Gastroesophageal sphincter (tissue), 4 donors: Measurements from ENCODE around the gene TOP1. TPM values are rescaled to one million over a fixed set of nuclear protein-coding genes. Genes with fewer than 3 reads are reported as not detected.

Source experiments
- ATAC-seq: fragments of 150-250 bp; one replicate; pipeline ENCODE4 v1.9.1; 2016; ENCODE audit warnings: mild to moderate bottlenecking, moderate library complexity
- H3K27ac ChIP-seq, 4 donors: fragments of 200-600 bp; sonication (generic) in 3 of 4; 1 replicate in 3 of 4; 2 replicates in 1 of 4; pipeline ENCODE4 v1.5.1; 2016 to 2019
- H3K27me3 ChIP-seq: fragments of 200-600 bp; sonication (generic); one replicate; pipeline ENCODE4 v1.5.1; 2019
- H3K36me3 ChIP-seq, 2 donors: fragments of 200-600 bp; sonication (generic); one replicate each; pipeline ENCODE4 v1.5.1; 2019; ENCODE audit warnings: control low read depth in 1 of 2
- H3K4me1 ChIP-seq, 3 donors: fragments of 200-600 bp; sonication (generic); 1 replicate in 2 of 3; 2 replicates in 1 of 3; pipeline ENCODE4 v1.5.1; 2016 to 2019; ENCODE audit warnings: control low read depth in 2 of 3
- H3K4me3 ChIP-seq, 2 donors: fragments of 200-600 bp; sonication (generic); one replicate each; pipeline ENCODE4 v1.5.1; 2019; ENCODE audit warnings: mild to moderate bottlenecking in 1 of 2, moderate library complexity in 1 of 2
- H3K9me3 ChIP-seq, 3 donors: fragments of 200-600 bp; sonication (generic); one replicate each; pipeline ENCODE4 v1.5.1; 2017 to 2019; ENCODE audit warnings: control low read depth in 2 of 3
- EP300 ChIP-seq: sonication (generic); formaldehyde crosslinking; IDR thresholded peaks from one replicate; pipeline ENCODE4 v1.6.1; 2017; ENCODE audit warnings: antibody characterized with exemption, mild to moderate bottlenecking
- POLR2A ChIP-seq, 2 donors: fragments of 450-650 bp; IDR thresholded peaks; one replicate each; pipeline ENCODE4 v1.6.1; 2017; ENCODE audit warnings: antibody characterized with exemption in 2 of 2, mild to moderate bottlenecking in 2 of 2, moderate library complexity in 1 of 2
- POLR2AphosphoS5 ChIP-seq: sonication (generic); formaldehyde crosslinking; IDR thresholded peaks from one replicate; pipeline ENCODE4 v1.6.1; 2017; ENCODE audit warnings: antibody characterized with exemption
- WGBS, 2 donors: methylation state at CpG; one replicate each; pipeline ENCODE4 v1.1.5; 2018; ENCODE audit warnings: low coverage in 1 of 2; 5-methylcytosine and 5-hydroxymethylcytosine counted together
- total RNA-seq, 4 donors: library from RNA; depleted of rRNA; stranded (reverse); fragments of >200 nt; gene quantifications; one replicate each; pipeline ENCODE4 v1.1.0, GENCODE V29; 2016
- TF ChIP-seq, protein P1 (sequence below), 4 experiments: fragments of 200-600 bp in 2 of 4; fragments of 450-650 bp in 2 of 4; sonication (generic) in 1 of 4; IDR thresholded peaks; one replicate each; pipeline ENCODE4 v1.5.1; 2017 to 2019; ENCODE audit warnings: antibody characterized with exemption in 4 of 4, mild to moderate bottlenecking in 2 of 4, moderate library complexity in 2 of 4

The TOP1 gene
- total RNA-seq, 4 donors from 2014 or later, result 22.0 to 31.6 (median 28.8) TPM

DNA sequence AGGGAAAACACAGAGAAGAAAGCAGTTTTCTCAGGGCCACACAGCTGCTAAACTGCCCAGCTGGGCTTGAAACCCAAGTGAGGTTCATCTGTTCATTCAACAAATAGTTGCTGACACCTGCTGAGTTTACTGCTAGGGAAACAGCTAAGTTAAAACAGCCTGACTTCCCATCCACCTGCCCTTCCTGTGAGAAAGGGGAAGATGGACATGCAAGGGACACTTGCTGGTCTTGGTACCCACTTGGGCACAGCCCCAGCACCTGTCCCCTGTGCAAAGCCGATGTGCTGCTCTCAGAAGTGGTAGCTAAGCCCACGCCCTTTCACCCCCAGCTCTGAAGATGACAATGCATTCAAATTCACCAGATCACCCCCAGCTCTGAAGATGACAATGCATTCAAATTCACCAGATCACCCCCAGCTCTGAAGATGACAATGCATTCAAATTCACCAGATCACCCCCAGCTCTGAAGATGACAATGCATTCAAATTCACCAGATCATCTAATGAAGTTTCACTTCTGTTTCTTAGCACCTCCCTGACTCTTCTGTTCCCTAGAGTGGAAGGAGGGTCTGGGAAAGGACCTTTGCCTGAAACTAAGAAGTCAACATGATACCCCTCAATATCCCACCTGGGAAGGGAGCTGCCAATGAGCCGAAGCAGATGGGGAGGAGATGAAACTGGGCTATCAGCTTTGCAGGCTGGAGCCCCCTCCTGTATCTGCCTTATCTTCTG is 46.0 kb upstream of the TOP1 start:
- H3K4me3 ChIP-seq, result no peak overlapping the region
- no peaks in the 10 kb centered on the region for H3K36me3 ChIP-seq
- no peak for ATAC-seq
- no peaks in the 10 kb centered on the region for H3K27me3 ChIP-seq
- peaks cover 0 to 13% (median 0%) of the 10 kb centered on the region in 3 donors for H3K9me3 ChIP-seq
- H3K27ac ChIP-seq, result no peak overlapping the region
- TF ChIP-seq POLR2AphosphoS5, result no peak
- TF ChIP-seq, protein P1, sequence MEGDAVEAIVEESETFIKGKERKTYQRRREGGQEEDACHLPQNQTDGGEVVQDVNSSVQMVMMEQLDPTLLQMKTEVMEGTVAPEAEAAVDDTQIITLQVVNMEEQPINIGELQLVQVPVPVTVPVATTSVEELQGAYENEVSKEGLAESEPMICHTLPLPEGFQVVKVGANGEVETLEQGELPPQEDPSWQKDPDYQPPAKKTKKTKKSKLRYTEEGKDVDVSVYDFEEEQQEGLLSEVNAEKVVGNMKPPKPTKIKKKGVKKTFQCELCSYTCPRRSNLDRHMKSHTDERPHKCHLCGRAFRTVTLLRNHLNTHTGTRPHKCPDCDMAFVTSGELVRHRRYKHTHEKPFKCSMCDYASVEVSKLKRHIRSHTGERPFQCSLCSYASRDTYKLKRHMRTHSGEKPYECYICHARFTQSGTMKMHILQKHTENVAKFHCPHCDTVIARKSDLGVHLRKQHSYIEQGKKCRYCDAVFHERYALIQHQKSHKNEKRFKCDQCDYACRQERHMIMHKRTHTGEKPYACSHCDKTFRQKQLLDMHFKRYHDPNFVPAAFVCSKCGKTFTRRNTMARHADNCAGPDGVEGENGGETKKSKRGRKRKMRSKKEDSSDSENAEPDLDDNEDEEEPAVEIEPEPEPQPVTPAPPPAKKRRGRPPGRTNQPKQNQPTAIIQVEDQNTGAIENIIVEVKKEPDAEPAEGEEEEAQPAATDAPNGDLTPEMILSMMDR (IDR thresholded peaks at IDR 0.05), result no peak
- no peak for TF ChIP-seq POLR2A (IDR thresholded peaks at IDR 0.05)
- no peak for TF ChIP-seq EP300
- H3K4me1 ChIP-seq, result no peaks in the 10 kb centered on the region
- WGBS, 2 donors, result 83% methylated on average over 1 of the region's 3 CpGs; no CpG with 5 or more reads in 1 of the 2 donors

DNA sequence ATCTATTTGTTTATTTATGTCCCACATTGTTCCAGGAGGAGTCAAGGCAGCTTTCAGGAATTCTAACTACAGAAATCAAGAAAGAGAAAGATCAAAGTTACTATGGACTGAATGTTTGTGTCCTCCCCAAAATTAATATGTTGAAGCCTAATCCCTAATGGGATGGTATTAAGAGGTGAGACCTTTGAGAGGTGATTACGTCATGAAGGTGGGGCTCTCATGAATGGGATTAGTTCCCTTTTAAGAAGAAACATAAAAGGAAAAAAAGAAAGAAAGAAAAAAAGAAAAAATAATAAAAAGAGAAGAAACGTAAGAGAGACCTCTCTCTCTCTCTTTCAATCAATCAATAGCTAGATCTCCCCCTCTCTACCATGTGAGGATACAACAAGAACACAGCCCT is 44.7 kb upstream of the TOP1 start:
- Histone ChIP-seq H3K4me1 (no peaks in the 10 kb centered on the region), H3K9me3 (no peaks in the 10 kb centered on the region), H3K36me3 (no peaks in the 10 kb centered on the region), H3K4me3 (no peak overlapping the region), H3K27me3 (no peaks in the 10 kb centered on the region), H3K27ac (no peak overlapping the region)
- 75 to 90% methylated on average over 2 of the region's 2 CpGs for WGBS, 2 donors
- TF ChIP-seq POLR2AphosphoS5 (no peak), POLR2A (IDR thresholded peaks at IDR 0.05) (no peak), EP300 (no peak)
- TF ChIP-seq, protein P1 (IDR thresholded peaks at IDR 0.05), result no peak
- no peak for ATAC-seq

DNA sequence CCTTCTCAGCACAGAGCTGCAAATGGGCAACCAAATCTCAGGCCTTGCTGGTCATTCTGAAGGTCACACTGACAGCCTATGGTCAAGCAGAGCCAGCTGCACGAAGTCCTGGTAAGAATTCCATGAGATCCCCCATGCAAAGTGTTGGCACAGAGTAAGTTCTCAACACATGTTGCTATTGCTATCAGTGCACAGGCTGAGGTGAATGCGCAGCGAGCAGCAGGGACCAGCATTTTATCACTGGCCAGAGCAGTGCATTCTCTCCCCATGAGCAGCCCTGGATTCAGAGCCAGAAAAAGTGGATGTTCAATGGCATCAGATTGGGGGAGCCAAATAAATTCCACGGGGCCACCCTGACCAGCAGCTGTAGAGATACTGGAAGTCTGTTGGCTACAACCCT is 44.1 kb upstream of the TOP1 start:
- no peaks in the 10 kb centered on the region for H3K27me3 ChIP-seq
- H3K9me3 ChIP-seq, result no peaks in the 10 kb centered on the region
- TF ChIP-seq EP300 (no peak), POLR2A (IDR thresholded peaks at IDR 0.05) (no peak), POLR2AphosphoS5 (no peak)
- TF ChIP-seq, protein P1 (IDR thresholded peaks at IDR 0.05), result no peak
- H3K27ac ChIP-seq, result no peak overlapping the region
- H3K4me1 ChIP-seq, result no peaks in the 10 kb centered on the region
- no peak overlapping the region for H3K4me3 ChIP-seq
- WGBS, 2 donors, result 83 to 94% methylated on average over 1 to 3 of the region's 4 CpGs
- H3K36me3 ChIP-seq, result no peaks in the 10 kb centered on the region
- no peak for ATAC-seq

DNA sequence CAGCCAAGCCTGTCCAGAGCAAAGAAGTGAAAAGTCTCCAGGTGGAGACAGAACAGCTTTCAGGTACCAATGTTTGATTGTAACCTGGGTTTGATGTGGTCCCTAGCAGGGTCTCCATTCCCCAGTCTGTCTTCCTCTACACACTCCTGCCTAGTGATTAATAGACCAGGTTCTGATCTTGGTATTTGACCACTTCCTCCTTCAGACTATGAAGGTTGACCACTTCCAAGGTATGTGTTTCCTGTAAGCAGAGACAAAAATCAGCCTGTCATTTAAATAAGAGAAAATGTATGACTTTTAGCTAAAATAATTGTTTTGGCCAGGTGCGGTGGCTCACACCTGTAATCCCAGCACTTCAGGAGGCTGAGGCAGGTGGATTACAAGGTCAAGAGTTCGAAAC is 41.8 kb upstream of the TOP1 start:
- no peaks in the 10 kb centered on the region for H3K27me3 ChIP-seq
- H3K9me3 ChIP-seq, result no peaks in the 10 kb centered on the region
- H3K4me3 ChIP-seq, result no peak overlapping the region
- ATAC-seq, result no peak
- H3K4me1 ChIP-seq, result peaks cover 0 to 13% (median 3%) of the 10 kb centered on the region in 3 donors
- TF ChIP-seq POLR2A (IDR thresholded peaks at IDR 0.05) (no peak), EP300 (no peak), POLR2AphosphoS5 (no peak)
- TF ChIP-seq, protein P1 (IDR thresholded peaks at IDR 0.05), result no peak
- WGBS, 2 donors, result 94% methylated on average over 2 of the region's 2 CpGs; no CpG with 5 or more reads in 1 of the 2 donors
- no peaks in the 10 kb centered on the region for H3K36me3 ChIP-seq
- no peak overlapping the region for H3K27ac ChIP-seq

DNA sequence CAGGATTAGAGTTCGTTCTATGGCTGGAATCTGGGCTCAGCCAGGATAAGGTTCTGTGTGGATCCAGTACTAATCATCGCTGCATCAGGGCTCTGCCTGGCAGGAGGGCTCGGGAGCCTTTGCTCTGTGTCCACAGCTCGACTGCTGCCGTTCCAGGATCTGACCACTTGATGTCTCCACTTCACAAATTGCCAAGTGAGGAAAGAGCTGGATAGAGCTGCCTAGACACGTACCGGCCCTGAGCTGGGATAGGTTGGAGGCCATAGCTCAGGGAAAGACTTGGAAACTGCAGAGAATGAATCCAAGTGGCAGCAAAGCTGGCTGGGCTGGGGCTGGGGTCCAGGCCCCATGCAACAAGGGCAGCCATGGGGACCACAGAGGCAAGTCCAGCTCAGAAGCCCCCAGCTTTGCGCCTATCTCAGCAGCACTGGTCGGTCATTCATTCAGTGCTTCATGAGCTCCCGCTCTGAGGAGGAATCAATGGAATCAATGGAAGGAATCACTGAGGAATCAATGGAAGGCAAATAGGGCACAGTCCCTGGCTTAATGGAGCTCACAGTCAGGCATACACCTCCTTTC is 38.0 kb upstream of the TOP1 start:
- WGBS, 2 donors, result 1% methylated on average over 7 of the region's 10 CpGs; no CpG with 5 or more reads in 1 of the 2 donors
- Histone ChIP-seq H3K27ac (no peak overlapping the region), H3K36me3 (no peaks in the 10 kb centered on the region), H3K9me3 (no peaks in the 10 kb centered on the region), H3K4me1 (peaks cover 0 to 13% (median 3%) of the 10 kb centered on the region in 3 donors), H3K4me3 (no peak overlapping the region), H3K27me3 (no peaks in the 10 kb centered on the region)
- ATAC-seq, result peak; percentile 96
- TF ChIP-seq, protein P1 (IDR thresholded peaks at IDR 0.05), result peak; percentile 62 to 88 (median 85)
- TF ChIP-seq POLR2AphosphoS5, result no peak
